OCI-LY7 (cell line): ENCODE results near the gene DIAPH3. TPM values are rescaled to one million over a fixed set of nuclear protein-coding genes. Genes with fewer than 3 reads are reported as not detected.

Experiments used
- BruUV-seq: library from RNA; stranded (reverse); fragments of 400-500 nt; replicated peaks from 2 replicates; lab custom pipeline; 2021; lab: Mats Ljungman, UMichigan
- CTCF ChIA-PET: fragments of 300-600 bp; sonication (Branson Sonifier 250); formaldehyde crosslinking; loops from one replicate; lab custom pipeline; 2022; ENCODE audit warnings: antibody characterized with exemption; ENCODE audit not compliant: unreplicated experiment; lab: Charles Lee
- POLR2A ChIA-PET: fragments of 300-600 bp; sonication (Branson Sonifier 250); formaldehyde crosslinking; loops from one replicate; lab custom pipeline; 2022; ENCODE audit warnings: antibody characterized with exemption; lab: Charles Lee
- DNase-seq: peaks from one replicate; pipeline ENCODE4 v3.0.0-alpha.2; 2015; ENCODE audit warnings: low spot score
- H2AFZ ChIP-seq: fragments of 200-600 bp; sonication (generic), shearing (Covaris generic); 2 replicates; pipeline ENCODE4 v1.6.1; 2014; ENCODE audit warnings: mild to moderate bottlenecking, antibody characterized with exemption, low read length, moderate library complexity
- H3K27ac ChIP-seq: fragments of 200-600 bp; sonication (generic); 2 replicates; pipeline ENCODE4 v1.5.1; 2014; ENCODE audit warnings: mixed run types, low read depth, mild to moderate bottlenecking, moderate library complexity, low read length, inconsistent platforms; ENCODE audit not compliant: poor library complexity, severe bottlenecking
- H3K36me3 ChIP-seq: fragments of 200-600 bp; sonication (generic); 2 replicates; pipeline ENCODE4 v1.6.1; 2014; ENCODE audit warnings: mild to moderate bottlenecking, antibody characterized with exemption, low read length, moderate library complexity, mixed read lengths; ENCODE audit not compliant: insufficient read depth
- H3K4me1 ChIP-seq: fragments of 200-600 bp; sonication (generic); 2 replicates; pipeline ENCODE4 v1.5.1; 2014; ENCODE audit warnings: mild to moderate bottlenecking, low read length; ENCODE audit not compliant: insufficient read depth, poor library complexity, severe bottlenecking
- H3K4me2 ChIP-seq: fragments of 200-600 bp; sonication (generic); 2 replicates; pipeline ENCODE4 v1.6.1; 2014; ENCODE audit warnings: mild to moderate bottlenecking, low read length
- H3K4me3 ChIP-seq: fragments of 200-600 bp; sonication (generic); 2 replicates; pipeline ENCODE4 v1.5.1; 2014; ENCODE audit warnings: mild to moderate bottlenecking, low read depth, low read length; ENCODE audit not compliant: poor library complexity, severe bottlenecking
- H3K79me2 ChIP-seq: fragments of 200-600 bp; sonication (generic); 2 replicates; pipeline ENCODE4 v1.6.1; 2016; ENCODE audit warnings: low read depth, mild to moderate bottlenecking, low read length, moderate library complexity, mixed read lengths; ENCODE audit not compliant: insufficient read depth
- H3K9me2 ChIP-seq: fragments of 200-600 bp; sonication (generic); 2 replicates; pipeline ENCODE4 v1.6.1; 2016; ENCODE audit warnings: mild to moderate bottlenecking, low read length, mixed read lengths; ENCODE audit not compliant: insufficient read depth
- H3K9me3 ChIP-seq: fragments of 200-600 bp; sonication (generic); 2 replicates; pipeline ENCODE4 v1.6.1; 2014; ENCODE audit warnings: mild to moderate bottlenecking, mixed run types, low read length, mixed read lengths
- H4K20me1 ChIP-seq: fragments of 200-600 bp; sonication (generic); 2 replicates; pipeline ENCODE4 v1.6.1; 2014; ENCODE audit warnings: mild to moderate bottlenecking, antibody characterized with exemption, low read length, moderate library complexity, mixed read lengths; ENCODE audit not compliant: insufficient read depth
- EZH2phosphoT487 ChIP-seq: fragments of 200-600 bp; sonication (generic); IDR thresholded peaks from 2 replicates; pipeline ENCODE4 v1.6.1; 2018; ENCODE audit warnings: low read depth, borderline replicate concordance, mild to moderate bottlenecking, mixed run types, antibody characterized with exemption, low read length, moderate library complexity, mixed read lengths
- intact Hi-C: fragments of 100-400 bp; cut with micrococcal nuclease; formaldehyde crosslinking; loops from one replicate; pipeline ENCODE4 v1.10.0; 2022; ENCODE audit not compliant: unreplicated experiment
- total RNA-seq, 2 experiments: library from RNA; depleted of rRNA in 1 of 2; stranded (reverse); fragments of >200 nt in 1 of 2; shearing (Covaris generic) in 1 of 2; gene quantifications; 2 replicates each; pipeline ENCODE4 v1.2.3, GENCODE V29; 2014 to 2022
- TF ChIP-seq, protein P1 (sequence below): fragments of 200-600 bp; sonication (generic); conservative IDR thresholded peaks from 2 replicates; pipeline ENCODE4 v1.5.1; 2014; ENCODE audit warnings: mild to moderate bottlenecking, antibody characterized with exemption, low read length, moderate library complexity, mixed read lengths

Gene DIAPH3
- total RNA-seq, 2 experiments from 2014 or later, result 33.5 to 37.2 TPM

- BruUV-seq, result no TSS peak
- Histone ChIP-seq H3K4me2 (no peak overlapping the region), H3K9me2 (no peaks in the 10 kb centered on the region), H4K20me1 (no peaks in the 10 kb centered on the region), H3K36me3 (no peaks in the 10 kb centered on the region), H3K9me3 (no peaks in the 10 kb centered on the region), H2AFZ (no peak overlapping the region), H3K4me3 (no peak overlapping the region), H3K27ac (no peak overlapping the region), H3K79me2 (no peaks in the 10 kb centered on the region), H3K4me1 (no peaks in the 10 kb centered on the region)
- TF ChIP-seq EZH2phosphoT487, result no peak
- TF ChIP-seq, protein P1, sequence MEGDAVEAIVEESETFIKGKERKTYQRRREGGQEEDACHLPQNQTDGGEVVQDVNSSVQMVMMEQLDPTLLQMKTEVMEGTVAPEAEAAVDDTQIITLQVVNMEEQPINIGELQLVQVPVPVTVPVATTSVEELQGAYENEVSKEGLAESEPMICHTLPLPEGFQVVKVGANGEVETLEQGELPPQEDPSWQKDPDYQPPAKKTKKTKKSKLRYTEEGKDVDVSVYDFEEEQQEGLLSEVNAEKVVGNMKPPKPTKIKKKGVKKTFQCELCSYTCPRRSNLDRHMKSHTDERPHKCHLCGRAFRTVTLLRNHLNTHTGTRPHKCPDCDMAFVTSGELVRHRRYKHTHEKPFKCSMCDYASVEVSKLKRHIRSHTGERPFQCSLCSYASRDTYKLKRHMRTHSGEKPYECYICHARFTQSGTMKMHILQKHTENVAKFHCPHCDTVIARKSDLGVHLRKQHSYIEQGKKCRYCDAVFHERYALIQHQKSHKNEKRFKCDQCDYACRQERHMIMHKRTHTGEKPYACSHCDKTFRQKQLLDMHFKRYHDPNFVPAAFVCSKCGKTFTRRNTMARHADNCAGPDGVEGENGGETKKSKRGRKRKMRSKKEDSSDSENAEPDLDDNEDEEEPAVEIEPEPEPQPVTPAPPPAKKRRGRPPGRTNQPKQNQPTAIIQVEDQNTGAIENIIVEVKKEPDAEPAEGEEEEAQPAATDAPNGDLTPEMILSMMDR, result no peak
- intact Hi-C loops, result no loop called here
- POLR2A ChIA-PET, result interaction anchor here (0.8 kb wide), 1 partner anchor 10 kb away, joined by 3 read pairs; no protein-coding TSS in a partner anchor
- DNase-seq, result no peak
- CTCF ChIA-PET, result no interaction called here
These were observed 386.6 kb downstream of the DIAPH3 start for GRCh38 chr13:59776924-59777690.

- BruUV-seq, result no TSS peak
- Histone ChIP-seq H4K20me1 (no peaks in the 10 kb centered on the region), H3K4me3 (no peak overlapping the region), H3K36me3 (no peaks in the 10 kb centered on the region), H3K79me2 (no peaks in the 10 kb centered on the region), H2AFZ (no peak overlapping the region), H3K4me1 (no peaks in the 10 kb centered on the region), H3K9me2 (no peaks in the 10 kb centered on the region), H3K9me3 (no peaks in the 10 kb centered on the region), H3K27ac (no peak overlapping the region), H3K4me2 (no peak overlapping the region)
- DNase-seq, result no peak
- POLR2A ChIA-PET, result interaction anchor here (0.6 kb wide), 1 partner anchor 17 kb away, joined by 3 read pairs; no protein-coding TSS in a partner anchor
- CTCF ChIA-PET, result no interaction called here
- TF ChIP-seq, protein P1, result no peak
- TF ChIP-seq EZH2phosphoT487, result no peak
- intact Hi-C loops, result no loop called here
These were observed 389.2 kb downstream of the DIAPH3 start for GRCh38 chr13:59774491-59774971.

DNA sequence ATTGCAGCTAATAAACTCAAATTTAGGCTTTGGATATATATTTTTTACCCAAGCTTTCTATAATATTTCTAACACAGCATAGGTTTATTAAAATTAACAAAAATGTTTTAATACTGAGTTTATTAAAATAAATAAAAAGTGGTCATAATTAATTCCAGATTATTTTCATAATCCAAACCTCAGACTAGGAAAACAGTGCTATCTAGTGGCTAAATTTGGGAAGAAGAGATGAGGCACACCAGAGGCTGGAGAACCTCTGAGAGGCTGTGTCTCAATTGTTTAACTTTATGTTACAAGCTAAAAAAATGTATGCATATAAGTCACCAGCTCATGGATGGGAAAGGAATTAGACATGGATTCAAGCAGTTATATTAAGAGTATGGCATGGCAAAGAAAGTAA lies 392.5 kb downstream of the DIAPH3 start:
- Histone ChIP-seq H2AFZ (no peak overlapping the region), H4K20me1 (no peaks in the 10 kb centered on the region), H3K4me3 (no peak overlapping the region), H3K27ac (no peak overlapping the region), H3K4me2 (no peak overlapping the region), H3K9me2 (no peaks in the 10 kb centered on the region), H3K79me2 (no peaks in the 10 kb centered on the region), H3K9me3 (no peaks in the 10 kb centered on the region), H3K4me1 (no peaks in the 10 kb centered on the region), H3K36me3 (no peaks in the 10 kb centered on the region)
- ChIA-PET POLR2A (interaction anchor here (0.7 to 2.2 kb wide), 2 partner anchors 14 to 575 kb away, joined by 3 to 8 read pairs; no protein-coding TSS in a partner anchor), CTCF (no interaction called here)
- intact Hi-C loops, result loop anchor here (2.0 kb wide), 1 partner anchor 20 kb away; no protein-coding TSS in a partner anchor
- DNase-seq, result no peak
- no TSS peak for BruUV-seq
- TF ChIP-seq EZH2phosphoT487, result no peak
- TF ChIP-seq, protein P1, result peak; percentile 62
